ENCODE measurements around the gene OTOP3. TPM values are rescaled to one million over a fixed set of nuclear protein-coding genes. Genes with fewer than 3 reads are reported as not detected.

OTOP3 gene
- total and polyA plus RNA-seq, 2 experiments from 2014 or later: not detected

DNA sequence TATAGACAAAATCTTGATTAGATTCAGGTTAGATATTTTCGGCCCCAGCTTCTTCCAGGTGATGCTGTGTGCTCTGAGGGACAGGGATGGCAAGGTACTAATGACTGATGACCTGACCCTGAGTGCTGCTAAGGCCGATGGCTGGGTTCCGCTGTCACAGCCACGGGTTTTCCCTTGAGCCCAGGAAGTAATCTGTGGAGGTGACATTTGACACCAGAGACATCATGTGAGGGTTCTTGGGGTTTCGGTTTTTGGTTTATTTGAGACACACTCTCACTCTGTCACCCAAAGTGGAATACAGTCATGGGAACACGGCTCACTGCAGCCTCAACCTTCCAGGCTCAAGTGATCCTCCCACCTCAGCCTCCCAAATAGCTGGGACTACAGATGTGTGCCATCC lies 9.8 kb downstream of the OTOP3 start:
- no peak for TF ChIP-seq POLR2AphosphoS5 (IDR thresholded peaks at IDR 0.05; ENCODE audit: low read depth)
- TF ChIP-seq, protein P1, sequence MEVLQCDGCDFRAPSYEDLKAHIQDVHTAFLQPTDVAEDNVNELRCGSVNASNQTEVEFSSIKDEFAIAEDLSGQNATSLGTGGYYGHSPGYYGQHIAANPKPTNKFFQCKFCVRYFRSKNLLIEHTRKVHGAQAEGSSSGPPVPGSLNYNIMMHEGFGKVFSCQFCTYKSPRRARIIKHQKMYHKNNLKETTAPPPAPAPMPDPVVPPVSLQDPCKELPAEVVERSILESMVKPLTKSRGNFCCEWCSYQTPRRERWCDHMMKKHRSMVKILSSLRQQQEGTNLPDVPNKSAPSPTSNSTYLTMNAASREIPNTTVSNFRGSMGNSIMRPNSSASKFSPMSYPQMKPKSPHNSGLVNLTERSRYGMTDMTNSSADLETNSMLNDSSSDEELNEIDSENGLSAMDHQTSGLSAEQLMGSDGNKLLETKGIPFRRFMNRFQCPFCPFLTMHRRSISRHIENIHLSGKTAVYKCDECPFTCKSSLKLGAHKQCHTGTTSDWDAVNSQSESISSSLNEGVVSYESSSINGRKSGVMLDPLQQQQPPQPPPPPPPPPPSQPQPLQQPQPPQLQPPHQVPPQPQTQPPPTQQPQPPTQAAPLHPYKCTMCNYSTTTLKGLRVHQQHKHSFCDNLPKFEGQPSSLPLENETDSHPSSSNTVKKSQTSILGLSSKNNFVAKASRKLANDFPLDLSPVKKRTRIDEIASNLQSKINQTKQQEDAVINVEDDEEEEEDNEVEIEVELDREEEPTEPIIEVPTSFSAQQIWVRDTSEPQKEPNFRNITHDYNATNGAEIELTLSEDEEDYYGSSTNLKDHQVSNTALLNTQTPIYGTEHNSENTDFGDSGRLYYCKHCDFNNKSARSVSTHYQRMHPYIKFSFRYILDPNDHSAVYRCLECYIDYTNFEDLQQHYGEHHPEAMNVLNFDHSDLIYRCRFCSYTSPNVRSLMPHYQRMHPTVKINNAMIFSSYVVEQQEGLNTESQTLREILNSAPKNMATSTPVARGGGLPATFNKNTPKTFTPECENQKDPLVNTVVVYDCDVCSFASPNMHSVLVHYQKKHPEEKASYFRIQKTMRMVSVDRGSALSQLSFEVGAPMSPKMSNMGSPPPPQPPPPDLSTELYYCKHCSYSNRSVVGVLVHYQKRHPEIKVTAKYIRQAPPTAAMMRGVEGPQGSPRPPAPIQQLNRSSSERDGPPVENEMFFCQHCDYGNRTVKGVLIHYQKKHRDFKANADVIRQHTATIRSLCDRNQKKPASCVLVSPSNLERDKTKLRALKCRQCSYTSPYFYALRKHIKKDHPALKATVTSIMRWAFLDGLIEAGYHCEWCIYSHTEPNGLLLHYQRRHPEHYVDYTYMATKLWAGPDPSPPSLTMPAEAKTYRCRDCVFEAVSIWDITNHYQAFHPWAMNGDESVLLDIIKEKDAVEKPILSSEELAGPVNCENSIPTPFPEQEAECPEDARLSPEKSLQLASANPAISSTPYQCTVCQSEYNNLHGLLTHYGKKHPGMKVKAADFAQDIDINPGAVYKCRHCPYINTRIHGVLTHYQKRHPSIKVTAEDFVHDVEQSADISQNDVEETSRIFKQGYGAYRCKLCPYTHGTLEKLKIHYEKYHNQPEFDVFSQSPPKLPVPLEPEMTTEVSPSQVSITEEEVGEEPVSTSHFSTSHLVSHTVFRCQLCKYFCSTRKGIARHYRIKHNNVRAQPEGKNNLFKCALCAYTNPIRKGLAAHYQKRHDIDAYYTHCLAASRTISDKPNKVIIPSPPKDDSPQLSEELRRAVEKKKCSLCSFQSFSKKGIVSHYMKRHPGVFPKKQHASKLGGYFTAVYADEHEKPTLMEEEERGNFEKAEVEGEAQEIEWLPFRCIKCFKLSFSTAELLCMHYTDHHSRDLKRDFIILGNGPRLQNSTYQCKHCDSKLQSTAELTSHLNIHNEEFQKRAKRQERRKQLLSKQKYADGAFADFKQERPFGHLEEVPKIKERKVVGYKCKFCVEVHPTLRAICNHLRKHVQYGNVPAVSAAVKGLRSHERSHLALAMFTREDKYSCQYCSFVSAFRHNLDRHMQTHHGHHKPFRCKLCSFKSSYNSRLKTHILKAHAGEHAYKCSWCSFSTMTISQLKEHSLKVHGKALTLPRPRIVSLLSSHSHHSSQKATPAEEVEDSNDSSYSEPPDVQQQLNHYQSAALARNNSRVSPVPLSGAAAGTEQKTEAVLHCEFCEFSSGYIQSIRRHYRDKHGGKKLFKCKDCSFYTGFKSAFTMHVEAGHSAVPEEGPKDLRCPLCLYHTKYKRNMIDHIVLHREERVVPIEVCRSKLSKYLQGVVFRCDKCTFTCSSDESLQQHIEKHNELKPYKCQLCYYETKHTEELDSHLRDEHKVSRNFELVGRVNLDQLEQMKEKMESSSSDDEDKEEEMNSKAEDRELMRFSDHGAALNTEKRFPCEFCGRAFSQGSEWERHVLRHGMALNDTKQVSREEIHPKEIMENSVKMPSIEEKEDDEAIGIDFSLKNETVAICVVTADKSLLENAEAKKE (CRISPR knock-in tag; IDR thresholded peaks at IDR 0.05): no peak
- no peak for TF ChIP-seq EZH2phosphoT487 (IDR thresholded peaks at IDR 0.05; ENCODE audit: unreplicated experiment)
- TF ChIP-seq CREB1 (CRISPR knock-in tag; IDR thresholded peaks at IDR 0.05; ENCODE audit: low read depth): no peak
- TF ChIP-seq, protein P2, sequence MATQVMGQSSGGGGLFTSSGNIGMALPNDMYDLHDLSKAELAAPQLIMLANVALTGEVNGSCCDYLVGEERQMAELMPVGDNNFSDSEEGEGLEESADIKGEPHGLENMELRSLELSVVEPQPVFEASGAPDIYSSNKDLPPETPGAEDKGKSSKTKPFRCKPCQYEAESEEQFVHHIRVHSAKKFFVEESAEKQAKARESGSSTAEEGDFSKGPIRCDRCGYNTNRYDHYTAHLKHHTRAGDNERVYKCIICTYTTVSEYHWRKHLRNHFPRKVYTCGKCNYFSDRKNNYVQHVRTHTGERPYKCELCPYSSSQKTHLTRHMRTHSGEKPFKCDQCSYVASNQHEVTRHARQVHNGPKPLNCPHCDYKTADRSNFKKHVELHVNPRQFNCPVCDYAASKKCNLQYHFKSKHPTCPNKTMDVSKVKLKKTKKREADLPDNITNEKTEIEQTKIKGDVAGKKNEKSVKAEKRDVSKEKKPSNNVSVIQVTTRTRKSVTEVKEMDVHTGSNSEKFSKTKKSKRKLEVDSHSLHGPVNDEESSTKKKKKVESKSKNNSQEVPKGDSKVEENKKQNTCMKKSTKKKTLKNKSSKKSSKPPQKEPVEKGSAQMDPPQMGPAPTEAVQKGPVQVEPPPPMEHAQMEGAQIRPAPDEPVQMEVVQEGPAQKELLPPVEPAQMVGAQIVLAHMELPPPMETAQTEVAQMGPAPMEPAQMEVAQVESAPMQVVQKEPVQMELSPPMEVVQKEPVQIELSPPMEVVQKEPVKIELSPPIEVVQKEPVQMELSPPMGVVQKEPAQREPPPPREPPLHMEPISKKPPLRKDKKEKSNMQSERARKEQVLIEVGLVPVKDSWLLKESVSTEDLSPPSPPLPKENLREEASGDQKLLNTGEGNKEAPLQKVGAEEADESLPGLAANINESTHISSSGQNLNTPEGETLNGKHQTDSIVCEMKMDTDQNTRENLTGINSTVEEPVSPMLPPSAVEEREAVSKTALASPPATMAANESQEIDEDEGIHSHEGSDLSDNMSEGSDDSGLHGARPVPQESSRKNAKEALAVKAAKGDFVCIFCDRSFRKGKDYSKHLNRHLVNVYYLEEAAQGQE (IDR thresholded peaks at IDR 0.05; ENCODE audit: unreplicated experiment): no peak
- no peak for TF ChIP-seq ZNF331 (CRISPR knock-in tag; IDR thresholded peaks at IDR 0.05; ENCODE audit: low read depth)
- no peak for TF ChIP-seq ZNF114 (CRISPR knock-in tag; IDR thresholded peaks at IDR 0.05)
- TF ChIP-seq, protein P3, sequence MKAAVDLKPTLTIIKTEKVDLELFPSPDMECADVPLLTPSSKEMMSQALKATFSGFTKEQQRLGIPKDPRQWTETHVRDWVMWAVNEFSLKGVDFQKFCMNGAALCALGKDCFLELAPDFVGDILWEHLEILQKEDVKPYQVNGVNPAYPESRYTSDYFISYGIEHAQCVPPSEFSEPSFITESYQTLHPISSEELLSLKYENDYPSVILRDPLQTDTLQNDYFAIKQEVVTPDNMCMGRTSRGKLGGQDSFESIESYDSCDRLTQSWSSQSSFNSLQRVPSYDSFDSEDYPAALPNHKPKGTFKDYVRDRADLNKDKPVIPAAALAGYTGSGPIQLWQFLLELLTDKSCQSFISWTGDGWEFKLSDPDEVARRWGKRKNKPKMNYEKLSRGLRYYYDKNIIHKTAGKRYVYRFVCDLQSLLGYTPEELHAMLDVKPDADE (IDR thresholded peaks at IDR 0.05): no peak
- TF ChIP-seq NANOG (IDR thresholded peaks at IDR 0.05; ENCODE audit: borderline replicate concordance): no peak
- TF ChIP-seq EZH2 (IDR thresholded peaks at IDR 0.05; ENCODE audit: low read depth, unreplicated experiment): no peak
- no peak for TF ChIP-seq JUNB (IDR thresholded peaks at IDR 0.05; ENCODE audit: unreplicated experiment)
- TF ChIP-seq STAT1 (IDR thresholded peaks at IDR 0.05; ENCODE audit: unreplicated experiment): no peak
- TF ChIP-seq, protein P4, sequence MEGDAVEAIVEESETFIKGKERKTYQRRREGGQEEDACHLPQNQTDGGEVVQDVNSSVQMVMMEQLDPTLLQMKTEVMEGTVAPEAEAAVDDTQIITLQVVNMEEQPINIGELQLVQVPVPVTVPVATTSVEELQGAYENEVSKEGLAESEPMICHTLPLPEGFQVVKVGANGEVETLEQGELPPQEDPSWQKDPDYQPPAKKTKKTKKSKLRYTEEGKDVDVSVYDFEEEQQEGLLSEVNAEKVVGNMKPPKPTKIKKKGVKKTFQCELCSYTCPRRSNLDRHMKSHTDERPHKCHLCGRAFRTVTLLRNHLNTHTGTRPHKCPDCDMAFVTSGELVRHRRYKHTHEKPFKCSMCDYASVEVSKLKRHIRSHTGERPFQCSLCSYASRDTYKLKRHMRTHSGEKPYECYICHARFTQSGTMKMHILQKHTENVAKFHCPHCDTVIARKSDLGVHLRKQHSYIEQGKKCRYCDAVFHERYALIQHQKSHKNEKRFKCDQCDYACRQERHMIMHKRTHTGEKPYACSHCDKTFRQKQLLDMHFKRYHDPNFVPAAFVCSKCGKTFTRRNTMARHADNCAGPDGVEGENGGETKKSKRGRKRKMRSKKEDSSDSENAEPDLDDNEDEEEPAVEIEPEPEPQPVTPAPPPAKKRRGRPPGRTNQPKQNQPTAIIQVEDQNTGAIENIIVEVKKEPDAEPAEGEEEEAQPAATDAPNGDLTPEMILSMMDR (conservative IDR thresholded peaks at IDR 0.05; ENCODE audit: low read depth in 2 of 2): no peak
- no peak overlapping the region for H3K27ac ChIP-seq (ENCODE audit: low read depth)
- H3K4me2 ChIP-seq: no peak overlapping the region
- no peaks in the 10 kb centered on the region for H3K36me3 Mint-ChIP-seq (ENCODE audit: low read depth)
- no peak overlapping the region for H3K4me3 ChIP-seq
- H3K4me1 Mint-ChIP-seq: peaks cover 13% of the 10 kb centered on the region
- H3K79me2 ChIP-seq (replicated peaks; ENCODE audit: insufficient read depth): no peaks in the 10 kb centered on the region
- H3K4me3 Mint-ChIP-seq: no peak overlapping the region
- no peak for DNase-seq (ENCODE audit: low spot score)
- H3K9me3 Mint-ChIP-seq: no peaks in the 10 kb centered on the region
- H3K27ac Mint-ChIP-seq: no peak overlapping the region
- no peaks in the 10 kb centered on the region for H3F3A ChIP-seq (replicated peaks; ENCODE audit: low read depth)
- ATAC-seq: no peak
- H3K4me1 ChIP-seq (ENCODE audit: insufficient read depth): 0 out of 2 replicates have a peak, but pooled peaks cover 4% of the 10 kb centered on the region
- peaks cover 3% of the 10 kb centered on the region; the same call in 1 of the 2 replicates for H3K27me3 ChIP-seq (ENCODE audit: insufficient read depth)
- no peak overlapping the region for H2AFZ ChIP-seq
- peaks cover 16% of the 10 kb centered on the region for H3K27me3 Mint-ChIP-seq (ENCODE audit: insufficient read depth, low read depth, poor library complexity)
- no peaks in the 10 kb centered on the region for H3K9me2 ChIP-seq (ENCODE audit: insufficient read depth)
- no peaks in the 10 kb centered on the region for H3K36me3 ChIP-seq (ENCODE audit: insufficient read depth)
- H4K20me1 ChIP-seq (replicated peaks; ENCODE audit: insufficient read depth): no peaks in the 10 kb centered on the region

All from GM23338 (cell line).